GM21528 (cell line): Measurements from ENCODE around the gene ITGAE.
"Not testable (repeated sequence)": the region's sequence is repeated elsewhere in the genome, so short reads cannot be mapped to it uniquely, and the experiment has no call there.

Source experiments
- ATAC-seq: cut with Tn5 transposase; IDR thresholded peaks from one replicate; pipeline ENCODE4 v1.9.1; 2021; ENCODE audit warnings: mild to moderate bottlenecking, moderate library complexity; ENCODE audit not compliant: unreplicated experiment, low FRiP score

Gene ITGAE

DNA sequence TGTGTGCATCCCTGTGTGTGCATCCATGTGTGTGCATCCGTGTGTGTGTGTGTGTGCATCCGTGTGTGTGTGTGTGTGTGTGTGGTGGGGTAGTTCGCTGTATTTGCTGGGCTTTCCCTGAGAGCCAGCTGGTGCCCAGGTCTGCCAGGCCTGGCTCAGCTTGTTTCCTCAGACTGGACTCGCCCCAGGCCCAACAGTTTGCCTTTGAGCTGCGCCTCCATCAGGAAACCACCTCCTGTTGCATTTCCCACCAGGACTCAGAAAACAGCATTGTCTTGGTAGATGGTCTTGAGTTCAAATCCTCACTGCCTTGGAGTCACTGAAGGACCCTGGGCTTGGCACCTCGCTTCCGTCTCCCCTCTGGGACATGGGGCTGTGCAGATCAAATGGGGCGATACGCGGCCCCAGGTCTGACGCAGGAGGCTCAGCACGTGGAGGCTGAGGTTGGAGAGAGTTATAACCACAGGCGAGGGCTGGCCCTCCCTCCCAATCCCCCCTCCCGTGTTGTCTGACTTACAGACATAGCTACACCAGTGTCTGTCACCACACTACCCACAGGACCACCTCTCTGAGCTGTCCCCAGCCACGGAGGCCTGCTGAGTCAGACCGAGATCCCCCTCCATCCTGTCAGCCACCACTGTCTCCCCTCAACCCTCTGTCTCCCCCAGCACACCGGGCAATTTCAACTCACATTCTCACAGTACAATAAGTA lies 4.7 kb downstream of the ITGAE start:
- no peak for ATAC-seq

DNA sequence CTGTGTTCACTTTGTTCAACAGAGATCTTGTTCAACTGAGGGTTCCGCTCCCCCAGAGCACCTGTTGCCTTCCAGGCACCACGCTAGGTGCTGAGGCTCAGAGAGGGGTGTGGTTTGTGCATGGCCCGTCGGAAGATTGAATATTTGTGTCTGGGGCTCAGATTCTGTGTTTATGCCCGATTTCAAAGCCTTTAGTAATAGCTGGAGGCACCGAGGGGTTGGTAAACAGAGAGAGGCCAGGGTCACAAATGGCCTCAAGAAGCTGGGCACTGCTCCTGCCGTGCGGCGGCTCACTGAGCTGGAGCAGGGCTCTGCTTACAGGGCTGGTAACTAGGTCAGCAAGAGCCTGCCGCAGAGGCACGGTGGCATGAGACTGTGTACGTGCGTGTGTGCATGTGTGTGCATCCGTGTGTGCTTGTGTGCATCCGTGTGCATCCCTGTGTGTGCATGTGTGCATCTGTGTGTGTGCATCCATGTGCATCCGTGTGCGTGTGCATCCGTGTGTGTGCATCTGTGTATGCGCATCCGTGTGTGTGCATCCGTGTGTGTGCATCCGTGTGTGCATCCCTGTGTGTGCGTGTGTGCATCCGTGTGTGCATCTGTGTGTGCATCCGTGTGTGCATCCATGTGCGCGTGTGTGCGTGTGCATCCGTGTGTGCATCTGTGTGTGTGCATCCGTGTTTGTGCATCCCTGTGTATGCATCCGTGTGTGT lies 5.4 kb downstream of the ITGAE start:
- ATAC-seq = no peak

DNA sequence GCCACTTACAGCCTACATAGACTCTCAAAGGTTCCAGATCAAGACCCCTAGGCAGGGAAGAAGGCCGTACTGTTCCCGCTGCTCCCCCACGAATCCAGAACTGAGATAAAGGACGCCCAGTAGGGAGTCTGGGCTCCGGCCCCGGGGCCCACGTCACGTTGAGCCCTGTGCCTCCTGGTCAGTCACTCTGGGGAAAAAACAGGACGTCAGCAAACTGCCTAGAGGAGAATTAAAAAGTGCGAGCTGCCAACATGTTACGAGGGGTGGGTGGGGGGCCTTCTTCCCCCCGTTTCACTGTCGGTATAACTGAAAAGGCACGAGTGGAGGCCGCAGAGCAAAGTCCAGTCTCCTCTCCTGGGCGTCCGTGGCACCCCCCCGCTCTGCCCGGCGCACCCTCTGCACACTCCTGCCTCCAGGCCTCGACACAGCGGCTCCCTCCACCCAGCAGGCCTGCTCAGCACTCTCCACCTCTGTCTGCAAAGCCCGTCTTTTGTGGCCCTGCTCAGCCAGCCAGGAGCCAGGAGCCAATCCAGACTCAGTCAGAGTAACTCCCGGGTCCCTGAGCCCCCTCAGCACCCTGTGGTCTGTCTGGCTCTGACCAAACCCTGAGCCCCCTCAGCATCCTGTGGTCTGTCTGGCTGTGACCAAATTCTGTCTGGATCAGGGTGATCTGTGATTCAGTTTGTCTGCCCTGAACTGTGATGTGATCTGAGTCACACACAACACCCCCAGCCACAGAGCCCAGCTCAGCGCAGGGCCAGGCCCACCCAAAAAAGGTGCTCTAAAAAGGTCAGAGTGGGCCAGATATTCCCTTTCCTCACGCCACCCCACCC lies 6.2 kb downstream of the ITGAE start:
- no peak for ATAC-seq

DNA sequence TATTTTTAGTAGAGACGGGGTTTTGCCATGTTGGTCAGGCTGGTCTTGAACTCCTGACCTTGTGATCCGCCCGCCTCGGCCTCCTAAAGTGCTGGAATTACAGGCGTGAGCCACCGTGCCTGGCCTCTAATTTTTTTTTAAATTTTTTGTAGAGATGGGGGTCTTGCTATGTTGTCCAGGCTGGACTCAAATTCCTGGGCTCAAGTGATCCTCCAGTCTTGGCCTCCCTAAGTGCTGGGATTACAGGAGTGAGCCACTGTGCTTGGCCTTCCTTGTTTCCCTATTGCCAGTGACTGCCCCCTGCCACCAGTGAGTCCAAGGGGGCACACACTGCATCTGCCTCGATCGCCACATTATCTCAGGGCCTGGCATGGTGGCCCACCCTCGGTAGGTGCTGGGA lies 6.8 kb downstream of the ITGAE start:
- not testable (repeated sequence) for ATAC-seq

DNA sequence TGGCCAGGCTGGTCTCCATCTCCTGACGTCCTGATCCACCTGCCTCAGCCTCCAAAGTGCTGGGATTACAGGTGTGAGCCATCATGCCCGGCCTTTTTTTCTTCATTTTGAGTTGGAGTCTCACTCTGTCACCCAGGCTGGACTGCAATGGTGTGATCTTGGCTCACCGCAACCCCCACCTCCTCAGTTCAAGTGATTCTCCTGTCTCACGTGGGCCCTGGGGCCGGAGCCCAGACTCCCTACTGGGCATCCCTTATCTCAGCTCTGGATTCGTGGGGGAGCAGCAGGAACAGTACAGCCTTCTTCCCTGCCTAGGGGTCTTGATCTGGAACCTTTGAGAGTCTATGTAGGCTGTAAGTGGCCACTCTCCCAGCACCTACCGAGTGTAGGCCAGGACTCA lies 7.7 kb downstream of the ITGAE start:
- ATAC-seq = not testable (repeated sequence)

DNA sequence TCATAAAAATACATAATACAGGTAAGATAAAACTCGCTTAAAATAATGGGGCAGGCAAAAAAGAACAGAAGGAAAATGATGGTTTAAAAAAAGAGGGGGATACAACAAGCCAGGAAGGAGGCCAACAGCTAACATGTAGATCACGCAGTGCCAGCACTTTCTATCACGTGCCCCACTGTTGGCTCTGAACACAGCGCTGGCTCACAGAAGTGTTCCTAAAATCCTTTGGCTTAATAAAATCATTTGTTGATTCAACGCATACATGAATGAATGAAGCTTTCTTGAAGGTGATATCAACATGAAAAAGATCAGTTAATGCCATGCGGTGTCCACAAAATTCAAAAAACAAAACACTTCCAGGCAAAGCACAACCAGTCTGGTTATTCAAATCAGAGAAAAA lies 8.5 kb downstream of the ITGAE start:
- ATAC-seq = no peak

DNA sequence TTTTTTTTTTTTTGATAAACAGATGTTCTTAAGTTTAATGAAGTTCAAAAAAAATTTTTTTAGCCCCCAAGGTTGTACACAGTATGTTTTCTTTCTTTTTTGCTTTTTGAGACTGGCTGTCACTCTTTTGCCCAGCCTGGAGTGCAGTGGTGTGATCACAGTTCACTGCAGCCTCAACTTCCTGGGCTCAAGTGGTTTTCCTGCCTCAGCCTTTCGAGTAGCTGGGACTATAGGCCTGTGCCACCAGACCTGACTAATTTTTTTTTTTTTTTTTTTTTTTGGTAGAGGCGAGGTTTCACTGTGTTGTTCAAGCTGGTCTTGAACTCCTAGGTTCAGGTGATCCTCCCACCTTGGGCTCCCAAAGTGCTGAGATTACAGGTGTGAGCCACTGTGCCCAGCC lies 12.8 kb downstream of the ITGAE start:
- no peak for ATAC-seq

DNA sequence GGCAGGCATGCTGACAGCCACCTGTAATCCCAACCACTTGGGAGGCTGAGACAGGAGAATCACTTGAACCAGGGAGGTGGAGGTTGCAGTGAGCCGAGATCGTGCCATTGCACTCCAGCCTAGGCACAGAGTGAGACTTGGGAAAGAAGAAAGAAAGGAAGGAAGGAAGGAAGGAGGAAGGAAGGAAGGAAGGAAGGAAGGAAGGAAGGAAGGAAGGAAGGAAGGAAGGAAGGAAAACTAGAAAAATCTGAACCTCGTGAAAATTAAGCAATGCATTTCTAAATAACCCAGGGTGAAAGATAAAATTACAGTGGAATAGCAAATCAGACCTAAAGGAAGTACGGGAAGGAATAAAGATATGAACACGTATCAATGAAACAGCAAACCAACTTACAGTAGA lies 15.7 kb downstream of the ITGAE start:
- not testable (repeated sequence) for ATAC-seq

DNA sequence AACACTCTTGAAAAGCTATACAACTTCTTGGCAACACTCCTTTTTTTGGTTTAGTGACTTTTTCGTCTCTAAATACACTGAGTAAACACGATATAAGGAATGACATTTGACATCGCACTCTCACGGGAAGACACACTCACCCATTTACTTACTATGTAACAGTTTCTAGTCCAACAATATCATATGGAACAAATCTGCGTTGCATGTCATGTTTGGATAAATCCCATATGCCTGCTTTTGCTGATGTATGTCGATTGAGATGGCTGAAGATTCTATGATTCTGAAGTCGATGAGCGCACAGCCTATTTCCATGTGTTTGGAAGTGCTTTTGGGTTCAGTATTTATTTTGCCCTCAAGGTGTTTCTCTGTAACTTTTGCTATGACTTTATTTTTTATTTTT lies 18.2 kb downstream of the ITGAE start:
- ATAC-seq = no peak

DNA sequence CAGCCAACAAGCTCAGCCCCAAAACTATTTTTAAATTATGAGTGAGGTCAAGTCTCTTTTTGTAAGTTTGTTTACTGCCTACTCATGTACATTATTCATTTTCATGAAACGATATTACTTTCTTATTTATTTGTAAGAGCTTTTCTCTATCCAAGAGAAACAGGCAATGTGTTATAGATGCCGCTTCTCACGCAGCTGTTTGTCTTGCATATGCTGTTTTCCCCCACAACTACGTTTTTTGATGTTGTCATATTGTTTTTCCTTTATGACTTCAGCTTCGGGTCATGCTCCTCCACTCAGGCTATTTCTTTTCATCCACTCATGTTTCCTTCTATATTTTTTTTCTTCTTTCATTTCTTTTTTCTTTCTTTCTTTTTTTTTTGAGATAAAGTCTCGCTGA lies 20.0 kb downstream of the ITGAE start:
- ATAC-seq = no peak

DNA sequence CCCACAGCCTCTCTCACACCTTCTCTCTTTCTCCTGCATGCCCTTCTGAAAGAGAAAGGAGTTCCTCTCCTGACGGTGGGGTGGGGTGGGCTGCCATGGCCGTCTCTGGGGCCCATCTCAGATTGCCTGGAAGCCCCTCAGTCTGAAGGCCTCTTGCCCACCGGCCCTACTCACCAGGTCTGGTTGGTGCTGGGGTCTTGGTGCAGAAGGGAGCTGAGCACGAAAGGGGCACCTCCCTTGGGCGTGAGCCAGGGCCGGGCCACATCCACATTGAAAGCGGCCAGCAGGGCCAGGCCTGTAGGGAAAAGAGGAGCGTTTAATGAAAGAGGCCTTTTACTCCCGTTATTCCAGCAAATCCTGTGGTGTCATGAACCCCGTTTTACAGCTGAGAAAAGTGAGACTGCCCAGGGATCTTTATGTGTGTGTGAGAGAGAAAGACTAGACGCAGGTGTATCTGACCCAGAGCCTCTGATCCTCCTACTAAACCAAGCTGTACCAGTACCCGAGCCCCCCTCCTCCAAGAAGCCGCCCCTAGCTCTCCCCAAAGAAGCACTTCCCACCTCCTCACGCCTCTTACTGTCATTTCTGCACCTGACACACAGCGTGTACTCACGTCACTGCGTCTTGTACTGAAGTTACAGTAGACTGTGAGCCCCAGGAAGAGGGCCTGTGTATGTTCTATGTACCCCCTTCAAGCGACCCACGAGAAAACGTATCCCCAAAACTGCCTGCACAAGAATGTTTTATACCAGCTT lies 23.4 kb downstream of the ITGAE start:
- ATAC-seq = no peak

DNA sequence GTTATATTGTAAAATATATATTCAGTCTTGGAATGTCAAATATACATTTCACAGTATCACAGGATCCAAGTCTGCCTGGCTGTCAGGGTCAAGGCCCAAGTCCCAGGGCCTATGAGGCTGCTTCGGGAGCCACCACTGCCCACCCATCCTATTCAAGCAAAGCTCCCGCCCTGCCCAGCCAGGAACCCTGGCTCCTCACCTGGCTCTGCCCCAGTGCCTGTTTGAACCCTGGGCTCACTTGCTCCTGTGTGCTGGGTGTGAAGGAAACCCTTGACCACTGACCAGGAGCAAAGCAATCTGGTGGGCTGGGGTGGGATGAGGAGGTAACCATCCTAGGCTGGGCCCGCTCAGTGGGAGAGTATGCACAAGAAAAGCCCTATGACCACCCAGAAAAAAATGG lies 27.0 kb downstream of the ITGAE start:
- ATAC-seq = no peak

DNA sequence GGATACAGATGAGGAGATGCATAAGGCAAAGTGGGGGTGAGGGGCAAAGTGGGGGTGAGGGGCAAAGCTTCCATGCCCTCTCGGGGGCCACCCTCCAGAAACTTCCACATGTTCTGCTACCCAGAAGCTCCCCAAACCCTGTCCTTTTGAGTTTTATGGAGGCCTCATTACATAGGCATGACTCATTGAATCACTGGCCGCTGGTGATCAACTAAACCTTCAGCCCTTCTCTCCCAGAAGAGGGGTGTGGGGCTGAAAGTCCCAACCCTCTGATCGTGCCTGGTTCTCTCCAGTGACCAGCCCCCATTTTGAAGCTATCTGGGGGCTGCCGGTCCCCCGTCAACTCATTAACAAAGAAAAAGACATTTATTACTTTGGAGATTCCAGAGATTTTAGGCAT lies 27.5 kb downstream of the ITGAE start:
- ATAC-seq = no peak

DNA sequence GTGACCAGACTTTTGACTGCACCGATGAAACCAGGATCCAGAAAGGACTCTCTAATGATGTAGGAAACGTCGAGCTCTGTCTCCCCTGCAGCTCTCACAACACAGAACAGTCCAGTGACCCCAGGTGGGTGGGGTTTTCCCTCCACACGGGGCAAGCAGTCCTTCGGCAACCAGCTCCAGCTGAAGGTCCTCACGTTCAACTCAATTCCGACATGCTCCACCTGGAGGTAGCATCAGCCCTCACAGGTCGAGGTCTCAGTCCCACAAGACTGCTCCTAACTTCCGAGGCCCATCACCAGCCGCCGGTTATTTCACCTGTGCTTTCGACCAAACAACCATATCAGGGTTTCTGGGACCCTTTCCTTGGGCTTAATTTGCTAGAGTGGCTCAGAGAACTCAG lies 28.2 kb downstream of the ITGAE start:
- ATAC-seq = no peak

DNA sequence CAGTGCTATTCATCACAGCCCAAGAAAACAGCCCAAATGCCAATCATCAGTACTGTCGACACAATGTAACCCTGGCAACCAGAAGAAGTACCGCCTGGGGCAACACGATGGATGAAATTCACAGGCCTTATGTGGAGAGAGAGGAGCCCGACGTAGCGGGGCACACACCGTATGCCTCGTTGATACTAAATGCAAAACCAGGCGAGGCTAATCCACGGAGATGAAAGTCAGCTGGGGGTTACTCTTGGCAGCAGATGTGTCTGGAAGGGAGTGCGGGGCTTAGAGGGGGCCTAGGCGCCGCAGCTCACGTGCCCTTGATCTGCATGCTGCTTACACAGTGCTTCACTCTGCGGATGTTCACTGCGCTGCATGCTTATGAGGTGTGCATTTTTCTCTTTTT lies 29.8 kb downstream of the ITGAE start:
- ATAC-seq = no peak

DNA sequence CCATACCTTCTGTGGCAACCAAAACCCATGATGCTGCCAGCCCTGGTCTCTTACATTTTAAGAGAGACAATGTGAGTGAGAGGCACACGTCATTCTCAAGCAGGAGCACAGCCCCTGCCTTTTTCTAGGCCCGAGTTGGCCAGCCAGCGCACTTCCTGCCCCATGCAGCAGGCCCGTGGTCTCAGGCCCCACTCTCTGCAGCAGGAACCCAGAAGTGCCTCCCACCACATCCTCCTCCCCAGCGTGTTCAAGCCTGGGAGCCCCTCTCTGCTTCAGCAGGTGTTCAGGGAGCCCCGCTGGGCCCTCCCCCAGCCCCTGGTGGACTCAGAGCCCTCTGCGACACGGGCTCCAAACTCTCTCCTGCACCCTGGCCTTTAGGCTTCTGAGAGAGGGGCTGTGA lies 30.5 kb downstream of the ITGAE start:
- no peak for ATAC-seq

DNA sequence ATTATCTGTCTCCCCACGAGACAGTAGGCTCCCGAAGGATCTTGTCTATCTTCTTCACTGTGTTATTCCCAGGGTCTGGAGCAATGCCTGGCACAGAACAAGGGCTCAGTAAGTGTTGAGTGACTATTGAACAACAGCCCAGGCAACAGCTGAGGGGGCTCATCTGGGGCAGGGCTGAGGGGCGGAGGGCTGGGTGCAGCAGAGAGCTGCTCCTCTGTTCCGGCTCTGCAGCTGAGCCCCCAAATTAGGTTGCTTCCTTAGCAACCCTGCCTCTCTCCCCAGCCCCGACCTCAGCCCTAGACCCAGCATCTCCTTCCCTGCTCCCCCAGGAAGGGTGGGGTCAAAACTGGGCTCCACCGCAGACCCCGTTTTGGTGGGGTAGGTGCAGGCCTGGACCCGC lies 32.2 kb downstream of the ITGAE start:
- ATAC-seq = no peak

DNA sequence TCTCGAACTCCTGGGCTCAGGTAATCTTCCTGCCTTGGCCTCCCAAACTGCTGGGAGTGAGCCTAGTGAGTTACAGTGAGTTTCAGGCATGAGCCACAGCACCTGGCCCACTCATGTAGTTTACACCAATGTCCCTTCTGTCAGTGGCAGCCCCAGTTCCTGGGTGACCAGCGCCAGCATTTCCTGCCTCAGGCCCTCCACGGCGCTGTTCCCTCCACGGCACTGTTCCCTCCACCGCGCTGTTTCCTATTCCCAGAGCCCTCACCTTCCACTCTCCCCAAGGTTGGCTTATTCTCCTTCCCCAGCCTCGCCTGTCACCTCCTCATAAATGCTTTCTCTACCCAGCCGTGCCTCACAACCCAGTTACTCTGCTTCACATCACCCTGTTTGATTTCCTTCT lies 32.6 kb downstream of the ITGAE start:
- ATAC-seq = no peak

DNA sequence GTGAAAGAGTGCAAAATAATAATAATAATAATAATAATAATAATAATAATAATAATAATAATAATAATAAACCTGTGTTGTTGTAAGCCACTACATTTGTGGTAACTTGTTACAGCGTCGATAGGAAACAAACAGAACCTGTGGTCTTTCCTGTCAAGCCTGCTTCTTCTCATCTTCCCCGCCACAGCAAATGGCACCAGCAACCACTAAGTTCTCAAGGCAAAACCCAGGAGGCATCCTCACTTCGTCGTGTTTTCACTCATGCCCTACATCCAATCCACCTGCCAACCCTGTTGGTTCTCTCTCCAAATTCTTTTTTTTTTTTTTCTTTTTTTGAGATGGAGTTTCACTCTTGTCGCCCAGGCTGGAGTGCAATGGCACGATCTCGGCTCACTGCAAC lies 34.2 kb downstream of the ITGAE start:
- no peak for ATAC-seq

DNA sequence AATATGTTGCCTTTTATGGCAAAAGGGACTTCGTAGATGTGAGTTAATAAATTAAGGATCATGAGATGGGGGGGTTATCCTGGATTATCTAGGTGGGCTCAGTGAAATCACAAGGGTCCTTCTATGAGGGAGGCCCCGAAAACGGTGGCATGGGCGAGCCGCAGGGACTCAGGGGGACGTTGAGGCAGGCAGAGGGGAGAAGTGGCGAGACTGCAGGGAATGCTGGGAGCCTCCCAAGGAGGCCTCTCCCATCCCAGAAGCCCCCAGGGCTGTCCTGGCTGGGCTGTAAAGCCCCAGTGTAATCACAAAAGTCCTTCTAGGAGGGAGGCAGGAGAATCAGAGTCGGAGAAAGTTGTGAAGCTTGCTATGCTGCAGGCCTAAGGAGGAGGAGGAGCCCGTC lies 35.0 kb downstream of the ITGAE start:
- no peak for ATAC-seq

DNA sequence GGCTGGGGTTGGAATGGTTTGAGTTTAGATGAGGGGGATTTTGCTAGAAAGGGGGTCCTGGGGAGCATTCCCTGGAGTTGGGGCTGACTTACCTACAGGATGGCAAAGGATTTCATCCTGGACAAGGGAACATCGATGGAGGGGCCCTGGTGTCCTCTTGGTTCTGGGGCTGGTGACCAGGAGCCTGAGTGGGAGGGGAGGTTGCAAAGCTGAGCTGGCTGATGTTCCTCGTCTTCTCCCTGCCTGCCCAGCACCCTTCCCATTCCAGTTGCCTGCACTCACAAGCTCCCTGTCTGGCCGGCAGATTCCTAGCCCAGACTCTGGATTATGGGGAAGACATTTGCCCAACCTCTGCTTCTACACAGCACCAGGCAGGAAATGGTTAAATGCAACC lies 37.2 kb downstream of the ITGAE start:
- ATAC-seq = no peak
